Midbrain (tissue), 1 donor: Measurements from ENCODE around the gene ASH1L.
"Not testable (repeated sequence)": the region's sequence is repeated elsewhere in the genome, so short reads cannot be mapped to it uniquely, and the experiment has no call there.

Experiments
- DNase-seq: peaks from one replicate; lab custom pipeline; 2025; lab: John Stamatoyannopoulos, UW

The ASH1L gene

GRCh38 chr1:155555915-155556314, 6.7 kb downstream of the ASH1L start:
- DNase-seq: no peak

GRCh38 chr1:155553349-155553748, 9.3 kb downstream of the ASH1L start:
- DNase-seq: no peak

GRCh38 chr1:155548706-155549105, 13.9 kb downstream of the ASH1L start:
- no peak for DNase-seq

GRCh38 chr1:155540000-155540874, 22.4 kb downstream of the ASH1L start:
- no peak for DNase-seq

GRCh38 chr1:155537193-155537592, 25.4 kb downstream of the ASH1L start:
- DNase-seq: no peak

- DNase-seq: no peak
Observed at GRCh38 chr1:155531624-155532023, 31.0 kb downstream of the ASH1L start.

- no peak for DNase-seq
Observed at GRCh38 chr1:155529929-155530328, 32.7 kb downstream of the ASH1L start.

- no peak for DNase-seq
Observed at GRCh38 chr1:155529109-155529508, 33.5 kb downstream of the ASH1L start.

GRCh38 chr1:155527677-155528076, 34.9 kb downstream of the ASH1L start:
- no peak for DNase-seq

GRCh38 chr1:155526356-155526755, 36.2 kb downstream of the ASH1L start:
- no peak for DNase-seq

- no peak for DNase-seq
Observed at GRCh38 chr1:155522069-155522468, 40.5 kb downstream of the ASH1L start.

GRCh38 chr1:155518484-155518883, 44.1 kb downstream of the ASH1L start:
- no peak for DNase-seq

GRCh38 chr1:155514582-155515187, 47.9 kb downstream of the ASH1L start:
- no peak for DNase-seq

- DNase-seq: no peak
Observed at GRCh38 chr1:155513300-155513916, 49.2 kb downstream of the ASH1L start.

GRCh38 chr1:155511385-155511784, 51.2 kb downstream of the ASH1L start:
- not testable (repeated sequence) for DNase-seq

GRCh38 chr1:155509064-155509463, 53.5 kb downstream of the ASH1L start:
- DNase-seq: no peak

- no peak for DNase-seq
Observed at GRCh38 chr1:155507945-155508344, 54.7 kb downstream of the ASH1L start.

- not testable (repeated sequence) for DNase-seq
Observed at GRCh38 chr1:155505963-155506362, 56.6 kb downstream of the ASH1L start.

- DNase-seq: peak; percentile 59
Observed at GRCh38 chr1:155504207-155504606, 58.4 kb downstream of the ASH1L start.

- peak; percentile 29 for DNase-seq
Observed at GRCh38 chr1:155499953-155500639, 62.5 kb downstream of the ASH1L start.

GRCh38 chr1:155499263-155499662, 63.3 kb downstream of the ASH1L start:
- DNase-seq: no peak

- not testable (repeated sequence) for DNase-seq
Observed at GRCh38 chr1:155493595-155493994, 69.0 kb downstream of the ASH1L start.
